Measurements from ENCODE around the gene ZBTB20.

ZBTB20 gene

GRCh38 chr3:114867835-114868503 is 279.1 kb downstream of the ZBTB20 start:
- DNase-seq (ENCODE audit: low read depth), result no peak

GRCh38 chr3:114867359-114867758 is 279.7 kb downstream of the ZBTB20 start:
- no peak for DNase-seq (ENCODE audit: low read depth)

- no peak for DNase-seq (ENCODE audit: low read depth)
These were observed 280.7 kb downstream of the ZBTB20 start for GRCh38 chr3:114866430-114866829.

GRCh38 chr3:114864970-114865369 is 282.1 kb downstream of the ZBTB20 start:
- no peak for DNase-seq (ENCODE audit: low read depth)

- no peak for DNase-seq (ENCODE audit: low read depth)
These were observed 283.2 kb downstream of the ZBTB20 start for GRCh38 chr3:114863848-114864247.

- no peak for DNase-seq (ENCODE audit: low read depth)
These were observed 285.4 kb downstream of the ZBTB20 start for GRCh38 chr3:114861666-114862065.

- no peak for DNase-seq (ENCODE audit: low read depth)
These were observed 286.6 kb downstream of the ZBTB20 start for GRCh38 chr3:114860531-114860930.

- DNase-seq (ENCODE audit: low read depth), result no peak
These were observed 288.8 kb downstream of the ZBTB20 start for GRCh38 chr3:114858329-114858728.

GRCh38 chr3:114857299-114857701 is 289.8 kb downstream of the ZBTB20 start:
- no peak for DNase-seq (ENCODE audit: low read depth)

GRCh38 chr3:114856835-114857234 is 290.3 kb downstream of the ZBTB20 start:
- DNase-seq (ENCODE audit: low read depth), result no peak

GRCh38 chr3:114855839-114856238 is 291.2 kb downstream of the ZBTB20 start:
- DNase-seq (ENCODE audit: low read depth), result no peak

GRCh38 chr3:114852966-114853365 is 294.1 kb downstream of the ZBTB20 start:
- DNase-seq (ENCODE audit: low read depth), result no peak

GRCh38 chr3:114850898-114851297 is 296.2 kb downstream of the ZBTB20 start:
- DNase-seq (ENCODE audit: low read depth), result no peak

GRCh38 chr3:114848643-114849350 is 298.3 kb downstream of the ZBTB20 start:
- DNase-seq (ENCODE audit: low read depth), result no peak

- no peak for DNase-seq (ENCODE audit: low read depth)
These were observed 299.0 kb downstream of the ZBTB20 start for GRCh38 chr3:114848082-114848481.

- no peak for DNase-seq (ENCODE audit: low read depth)
These were observed 299.5 kb downstream of the ZBTB20 start for GRCh38 chr3:114847564-114847963.

GRCh38 chr3:114846779-114847178 is 300.3 kb downstream of the ZBTB20 start:
- DNase-seq (ENCODE audit: low read depth), result no peak

GRCh38 chr3:114846252-114846651 is 300.8 kb downstream of the ZBTB20 start:
- DNase-seq (ENCODE audit: low read depth), result no peak

- no peak for DNase-seq (ENCODE audit: low read depth)
These were observed 305.6 kb downstream of the ZBTB20 start for GRCh38 chr3:114841515-114841914.

- no peak for DNase-seq (ENCODE audit: low read depth)
These were observed 307.6 kb downstream of the ZBTB20 start for GRCh38 chr3:114839476-114839875.

GRCh38 chr3:114838025-114838424 is 309.1 kb downstream of the ZBTB20 start:
- no peak for DNase-seq (ENCODE audit: low read depth)

- no peak for DNase-seq (ENCODE audit: low read depth)
These were observed 312.7 kb downstream of the ZBTB20 start for GRCh38 chr3:114834175-114834940.

- DNase-seq (ENCODE audit: low read depth), result no peak
These were observed 315.2 kb downstream of the ZBTB20 start for GRCh38 chr3:114831861-114832260.

All from stimulated activated CD8-positive, alpha-beta memory T cell treated with anti-CD3 and anti-CD28 coated beads, Interleukin-15, amount 100 ng/mL, for 24 hours (primary cell).